H1 (cell line): ENCODE results near the gene KRTAP10-4. TPM values are rescaled to one million over a fixed set of nuclear protein-coding genes. Genes with fewer than 3 reads are reported as not detected.

ENCODE experiments used
- CTCF ChIA-PET: fragments of 300-600 bp; sonication (Branson Sonifier 250); formaldehyde crosslinking; loops from one replicate; lab custom pipeline; 2021; ENCODE audit not compliant: partially characterized antibody; lab: Charles Lee
- POLR2A ChIA-PET: fragments of 300-600 bp; sonication (Branson Sonifier 250); formaldehyde crosslinking; loops from one replicate; lab custom pipeline; 2021; ENCODE audit warnings: inconsistent platforms; ENCODE audit not compliant: partially characterized antibody; lab: Charles Lee
- DNase-seq, 2 experiments: peaks; one replicate each; pipeline versions ENCODE4 v3.0.0 to v3.0.0-alpha.2; 2010 to 2022; ENCODE audit warnings: low spot score in 2 of 2, low read depth in 1 of 2, mixed read lengths in 1 of 2
- FAIRE-seq: peaks from 2 replicates; lab custom pipeline; 2011; peaks lifted over from hg19 to GRCh38; lab: Jason Lieb, UNC
- H2AFZ ChIP-seq: 2 replicates; pipeline ENCODE4 v1.8.1; 2012; ENCODE audit warnings: low read length, inconsistent platforms
- H2AK5ac ChIP-seq: 2 replicates; pipeline ENCODE4 v1.6.1; 2013; ENCODE audit warnings: low read depth, low read length
- H2BK120ac ChIP-seq: replicated peaks from 2 replicates; pipeline ENCODE3; 2013; ENCODE audit warnings: low read depth, low read length, inconsistent platforms
- H2BK12ac ChIP-seq: 2 replicates; pipeline ENCODE4 v1.6.1; 2013; ENCODE audit warnings: low read depth, low read length
- H2BK15ac ChIP-seq: 2 replicates; pipeline ENCODE4 v1.6.1; 2013; ENCODE audit warnings: low read length
- H2BK20ac ChIP-seq: 2 replicates; pipeline ENCODE4 v1.6.1; 2013; ENCODE audit warnings: low read length
- H2BK5ac ChIP-seq: 2 replicates; pipeline ENCODE4 v1.6.1; 2013; ENCODE audit warnings: low read depth, low read length
- H3K14ac ChIP-seq: 2 replicates; pipeline ENCODE4 v1.6.1; 2013; ENCODE audit warnings: inconsistent platforms; ENCODE audit not compliant: insufficient read length
- H3K18ac ChIP-seq: 2 replicates; pipeline ENCODE4 v1.6.1; 2013; ENCODE audit warnings: low read length; ENCODE audit errors: extremely low read depth
- H3K23ac ChIP-seq: 2 replicates; pipeline ENCODE4 v1.6.1; 2013; ENCODE audit warnings: inconsistent platforms; ENCODE audit not compliant: insufficient read length
- H3K23me2 ChIP-seq: 2 replicates; pipeline ENCODE4 v1.6.1; 2013; ENCODE audit warnings: low read depth, low read length
- H3K27ac ChIP-seq: 2 replicates; pipeline ENCODE4 v1.6.1; 2011; ENCODE audit warnings: low read depth, low read length, inconsistent platforms
- H3K27me3 ChIP-seq, 4 experiments: replicated peaks in 1 of 4; 1 replicate in 1 of 4; 2 replicates in 3 of 4; pipeline versions ENCODE4 v1.6.1 to v1.8.1; 2011 to 2013; ENCODE audit warnings: low read length in 3 of 4, mild to moderate bottlenecking in 3 of 4, inconsistent platforms in 2 of 4, mixed read lengths in 2 of 4, moderate library complexity in 1 of 4; ENCODE audit not compliant: control insufficient read depth in 3 of 4, insufficient read depth in 3 of 4; ENCODE audit errors: extremely low read depth in 1 of 4
- H3K36me3 ChIP-seq, 4 experiments: 2 replicates each; pipeline versions ENCODE4 v1.6.1 to v1.8.1; 2011 to 2013; ENCODE audit warnings: mild to moderate bottlenecking in 4 of 4, low read length in 3 of 4, moderate library complexity in 2 of 4, control low read depth in 1 of 4, inconsistent platforms in 1 of 4; ENCODE audit not compliant: insufficient read depth in 4 of 4, control insufficient read depth in 2 of 4
- H3K4ac ChIP-seq: replicated peaks from 2 replicates; pipeline ENCODE3; 2013; ENCODE audit warnings: low read length, low read depth, mixed read lengths, inconsistent platforms; ENCODE audit not compliant: insufficient read length
- H3K4me1 ChIP-seq, 4 experiments: replicated peaks in 1 of 4; 1 replicate in 1 of 4; 2 replicates in 3 of 4; pipeline versions ENCODE4 v1.6.1 to v1.8.1; 2011 to 2013; ENCODE audit warnings: low read length in 3 of 4, inconsistent platforms in 2 of 4, mixed read lengths in 1 of 4; ENCODE audit not compliant: insufficient read depth in 4 of 4, control insufficient read depth in 3 of 4
- H3K4me2 ChIP-seq, 2 experiments: 2 replicates each; pipeline versions ENCODE4 v1.6.1 to v1.8.1; 2011 to 2013; ENCODE audit warnings: low read depth in 2 of 2, low read length in 2 of 2, control low read depth in 1 of 2, inconsistent platforms in 1 of 2, mild to moderate bottlenecking in 1 of 2; ENCODE audit not compliant: insufficient read depth in 1 of 2
- H3K4me3 ChIP-seq, 4 experiments: fragments of 200-600, 300-600 bp in 1 of 4; sonication (generic), shearing (Covaris generic), sonication (Bioruptor Twin) in 1 of 4; 2 replicates each; pipeline versions ENCODE4 v1.5.1 to v1.8.1; 2011 to 2016; ENCODE audit warnings: low read length in 4 of 4, low read depth in 3 of 4, control low read depth in 2 of 4, inconsistent platforms in 2 of 4, mild to moderate bottlenecking in 2 of 4, mixed read lengths in 1 of 4, moderate library complexity in 1 of 4; ENCODE audit not compliant: insufficient read depth in 2 of 4; ENCODE audit errors: extremely low read depth in 1 of 4
- H3K56ac ChIP-seq: replicated peaks from 2 replicates; pipeline ENCODE3; 2013; ENCODE audit warnings: low read depth, mild to moderate bottlenecking, mixed read lengths, low read length, inconsistent platforms; ENCODE audit not compliant: insufficient read length
- H3K79me1 ChIP-seq: 2 replicates; pipeline ENCODE4 v1.6.1; 2013; ENCODE audit warnings: low read depth, low read length, control low read depth
- H3K79me2 ChIP-seq, 2 experiments: 2 replicates each; pipeline versions ENCODE4 v1.6.1 to v1.8.1; 2012 to 2013; ENCODE audit warnings: low read length in 2 of 2, mild to moderate bottlenecking in 2 of 2, inconsistent platforms in 1 of 2; ENCODE audit not compliant: insufficient read depth in 2 of 2, control insufficient read depth in 1 of 2
- H3K9ac ChIP-seq, 4 experiments: replicated peaks in 1 of 4; 1 replicate in 1 of 4; 2 replicates in 3 of 4; pipeline versions ENCODE4 v1.6.1 to v1.8.1; 2011 to 2013; ENCODE audit warnings: low read depth in 3 of 4, low read length in 3 of 4, control low read depth in 2 of 4, mild to moderate bottlenecking in 2 of 4, moderate library complexity in 2 of 4, inconsistent platforms in 1 of 4; ENCODE audit errors: extremely low read depth in 1 of 4
- H3K9me3 ChIP-seq, 2 experiments: 2 replicates each; pipeline versions ENCODE4 v1.6.1 to v1.8.1; 2012 to 2013; ENCODE audit warnings: mild to moderate bottlenecking in 2 of 2, moderate library complexity in 2 of 2, control low read depth in 1 of 2, inconsistent platforms in 1 of 2, low read depth in 1 of 2, low read length in 1 of 2, mixed read lengths in 1 of 2; ENCODE audit not compliant: insufficient read depth in 2 of 2
- H4K20me1 ChIP-seq, 2 experiments: replicated peaks in 1 of 2; 2 replicates each; pipeline versions ENCODE3 to v1.8.1; 2011 to 2013; ENCODE audit warnings: inconsistent platforms in 2 of 2, low read length in 2 of 2, mild to moderate bottlenecking in 1 of 2; ENCODE audit not compliant: insufficient read depth in 2 of 2, control insufficient read depth in 1 of 2
- H4K5ac ChIP-seq: 2 replicates; pipeline ENCODE4 v1.6.1; 2013; ENCODE audit warnings: low read length, low read depth, mixed read lengths, inconsistent platforms; ENCODE audit not compliant: insufficient read length
- H4K8ac ChIP-seq: 2 replicates; pipeline ENCODE4 v1.8.0; 2013; ENCODE audit warnings: mild to moderate bottlenecking, moderate library complexity, low read length, inconsistent platforms; ENCODE audit not compliant: insufficient read depth; ENCODE audit errors: extremely low read depth
- H4K91ac ChIP-seq: replicated peaks from 2 replicates; pipeline ENCODE3; 2013; ENCODE audit warnings: low read length, mixed read lengths, inconsistent platforms; ENCODE audit not compliant: insufficient read length
- CBX8 ChIP-seq: fragments of 300-800, 300-1000 bp; sonication (generic); IDR thresholded peaks from 2 replicates; pipeline ENCODE4 v1.7.1; 2016; ENCODE audit warnings: low read depth, low read length, borderline replicate concordance
- EP300 ChIP-seq, 2 experiments: IDR thresholded peaks; 1 replicate in 1 of 2; 2 replicates in 1 of 2; pipeline ENCODE4 v1.6.1; 2011 to 2012; ENCODE audit warnings: low read depth in 2 of 2, low read length in 2 of 2, mild to moderate bottlenecking in 2 of 2, borderline replicate concordance in 1 of 2, inconsistent platforms in 1 of 2, moderate library complexity in 1 of 2
- RBBP5 ChIP-seq: IDR thresholded peaks from 2 replicates; pipeline ENCODE4 v1.7.1; 2012; ENCODE audit warnings: low read depth, mild to moderate bottlenecking, inconsistent platforms, low read length, moderate library complexity, borderline replicate concordance
- WGBS, 2 experiments: shearing (Covaris generic) in 1 of 2; methylation state at CpG; one replicate each; pipeline versions ENCODE4 v1.1.6 to v1.1.7; 2013 to 2015; ENCODE audit warnings: low lambda C conversion rate in 2 of 2, mixed read lengths in 2 of 2, inconsistent platforms in 1 of 2, low coverage in 1 of 2, missing lambda C conversion rate in 1 of 2; ENCODE audit not compliant: insufficient replicate concordance in 2 of 2, insufficient coverage in 1 of 2, insufficient read length in 1 of 2; ENCODE audit errors: extremely low coverage in 1 of 2, missing lambda C conversion rate in 1 of 2; 5-methylcytosine and 5-hydroxymethylcytosine counted together
- polyA plus RNA-seq, 7 experiments: library from polyadenylated mRNA; depleted of rRNA in 3 of 7; stranded (reverse) in 5 of 7; unstranded in 2 of 7; fragments of >200 nt in 5 of 7; fragments of 200-250 nt in 2 of 7; gene quantifications; 1 replicate in 5 of 7; 2 replicates in 1 of 7; 4 replicates in 1 of 7; pipeline versions ENCODE4 v1.2.1 to v1.2.3, GENCODE V29; 2011 to 2013; ENCODE audit warnings: missing spikeins in 2 of 7, mixed read lengths in 2 of 7
- total RNA-seq: library from RNA; stranded (reverse); fragmentation: NEBNext Ultra II Directional; extraction: Animal tissue kit (Norgen Biotek cat#: 25700); gene quantifications from 2 replicates; pipeline ENCODE4 v1.2.1, GENCODE V29; 2021

The KRTAP10-4 gene
- total and polyA plus RNA-seq, 2 of the 8 experiments (the other 6 are each of a cell fraction or from before 2014, with no cell fraction given) = not detected

GRCh38 chr21:44529503-44530125 lies 43.9 kb upstream of the KRTAP10-4 start:
- Histone ChIP-seq H2BK5ac (no peak overlapping the region), H2AFZ (no peak overlapping the region), H3K27me3 (peaks cover 0 to 3% (median 0%) of the 10 kb centered on the region in 4 experiments; a peak in 1 of 7 replicates), H3K9me3 (0 out of 4 replicates have a peak, but pooled peaks cover 0 to 2% of the 10 kb centered on the region in 2 experiments), H3K4me2 (no peak overlapping the region), H2BK20ac (no peak overlapping the region), H3K9ac (no peak overlapping the region), H2BK12ac (no peak overlapping the region), H3K4ac (no peak overlapping the region), H3K4me3 (no peak overlapping the region), H2BK15ac (no peak overlapping the region), H3K23me2 (peaks cover 6% of the 10 kb centered on the region; the same call in 1 of the 2 replicates), H3K23ac (no peak overlapping the region), H2AK5ac (no peak overlapping the region), H3K79me2 (no peaks in the 10 kb centered on the region), H3K79me1 (no peaks in the 10 kb centered on the region), H3K4me1 (peaks cover 0 to 3% (median 0%) of the 10 kb centered on the region in 4 experiments; a peak in 1 of 7 replicates), H4K91ac (no peak overlapping the region), H3K36me3 (no peaks in the 10 kb centered on the region), H3K18ac (no peak overlapping the region), H4K8ac (no peak overlapping the region), H3K14ac (no peak overlapping the region), H2BK120ac (no peak overlapping the region), H4K5ac (no peak overlapping the region), H3K27ac (no peak overlapping the region), H4K20me1 (peaks cover 0 to 2% of the 10 kb centered on the region in 2 experiments), H3K56ac (no peak overlapping the region)
- TF ChIP-seq CBX8 (no peak), RBBP5 (no peak), EP300 (IDR thresholded peaks at IDR 0.05; ENCODE audit: borderline replicate concordance in 1 of 2, low read depth in 2 of 2, low read length in 2 of 2) (no peak)
- DNase-seq = no peak
- 90% methylated on average over 19 of the region's 23 CpGs; no CpG with 5 or more reads in 1 of the 2 experiments for WGBS, 2 experiments
- ChIA-PET POLR2A (no interaction called here), CTCF (interaction anchor here (1.2 to 1.7 kb wide), 4 partner anchors 9 to 264 kb away, joined by 3 to 5 read pairs (median 4); no protein-coding TSS in a partner anchor)
- FAIRE-seq = no peak
